Hepatocyte (in vitro differentiated cells): ENCODE data around the gene POC1B. TPM values are rescaled to one million over a fixed set of nuclear protein-coding genes. Genes with fewer than 3 reads are reported as not detected.

Experiments used
- DNase-seq: peaks from one replicate; pipeline ENCODE4 v3.0.0-alpha.2; 2016; ENCODE audit warnings: low spot score
- H2AFZ ChIP-seq: fragments of 200-600 bp; sonication (generic); 2 replicates; pipeline ENCODE4 v1.6.0; 2016; ENCODE audit warnings: antibody characterized with exemption, mild to moderate bottlenecking
- H3K27ac ChIP-seq: fragments of 200-600 bp; sonication (generic); 2 replicates; pipeline ENCODE4 v1.5.1; 2016; ENCODE audit warnings: mild to moderate bottlenecking
- H3K27me3 ChIP-seq: fragments of 200-600 bp; sonication (generic); 2 replicates; pipeline ENCODE4 v1.6.1; 2016
- H3K36me3 ChIP-seq: fragments of 200-600 bp; sonication (generic); replicated peaks from 2 replicates; pipeline ENCODE4 v1.5.1; 2016; ENCODE audit warnings: low read depth; ENCODE audit not compliant: insufficient read depth
- H3K4me1 ChIP-seq: fragments of 200-600 bp; sonication (generic); 2 replicates; pipeline ENCODE4 v1.5.1; 2016; ENCODE audit warnings: mild to moderate bottlenecking, moderate library complexity; ENCODE audit not compliant: insufficient read depth
- H3K4me2 ChIP-seq: fragments of 200-600 bp; sonication (generic); 2 replicates; pipeline ENCODE4 v1.6.0; 2016
- H3K4me3 ChIP-seq: fragments of 200-600 bp; sonication (generic); 2 replicates; pipeline ENCODE4 v1.5.1; 2016; ENCODE audit warnings: mild to moderate bottlenecking
- H3K79me2 ChIP-seq: fragments of 200-600 bp; sonication (generic); 2 replicates; pipeline ENCODE4 v1.6.0; 2017; ENCODE audit warnings: mild to moderate bottlenecking
- H3K9me2 ChIP-seq: fragments of 200-600 bp; sonication (generic); replicated peaks from 2 replicates; pipeline ENCODE4 v1.6.0; 2017; ENCODE audit warnings: mild to moderate bottlenecking; ENCODE audit not compliant: insufficient read depth
- H3K9me3 ChIP-seq: fragments of 200-600 bp; sonication (generic); 2 replicates; pipeline ENCODE4 v1.5.1; 2016; ENCODE audit warnings: low read depth, mild to moderate bottlenecking
- H4K20me1 ChIP-seq: fragments of 200-600 bp; sonication (generic); 2 replicates; pipeline ENCODE4 v1.6.0; 2016; ENCODE audit warnings: mild to moderate bottlenecking; ENCODE audit not compliant: insufficient read depth, poor library complexity, severe bottlenecking
- CTCF ChIP-seq: fragments of 200-600 bp; sonication (generic); IDR thresholded peaks from 2 replicates; pipeline ENCODE4 v1.5.1; 2016; ENCODE audit warnings: antibody characterized with exemption, mild to moderate bottlenecking; ENCODE audit not compliant: poor library complexity
- EZH2 ChIP-seq: fragments of 200-600 bp; sonication (generic); IDR thresholded peaks from 2 replicates; pipeline ENCODE4 v1.6.1; 2016; ENCODE audit warnings: antibody characterized with exemption, mild to moderate bottlenecking, borderline replicate concordance
- EZH2phosphoT487 ChIP-seq: fragments of 200-600 bp; sonication (generic); IDR thresholded peaks from one replicate; pipeline ENCODE4 v1.6.1; 2018; ENCODE audit warnings: antibody characterized with exemption, mild to moderate bottlenecking, low read depth, moderate library complexity; ENCODE audit not compliant: unreplicated experiment, severe bottlenecking
- WGBS: methylation state at CpG from one replicate; pipeline ENCODE4 v1.1.6; 2016; ENCODE audit warnings: low lambda C conversion rate; ENCODE audit errors: missing lambda C conversion rate; 5-methylcytosine and 5-hydroxymethylcytosine counted together
- polyA plus RNA-seq: library from polyadenylated mRNA; unstranded; fragments of >200 nt; fragmentation: Nextera tagmentation; extraction: Ambion mirVana; gene quantifications from 2 replicates; pipeline ENCODE4 v1.2.1, GENCODE V29; 2016
- total RNA-seq: library from RNA; depleted of rRNA; stranded (reverse); fragments of >200 nt; gene quantifications from 2 replicates; pipeline ENCODE4 v1.2.3, GENCODE V29; 2014

Gene POC1B
- total and polyA plus RNA-seq, 2 experiments from 2014 or later: 11.6 to 18.9 TPM

GRCh38 chr12:89490922-89491321, 34.9 kb downstream of the POC1B start:
- H3K9me2 ChIP-seq: no peaks in the 10 kb centered on the region
- WGBS: 100% methylated on average over 1 of the region's 1 CpG
- no peak for DNase-seq

GRCh38 chr12:89486264-89486663, 39.6 kb downstream of the POC1B start:
- no peaks in the 10 kb centered on the region for H3K27me3 ChIP-seq
- no peaks in the 10 kb centered on the region for H3K79me2 ChIP-seq
- TF ChIP-seq EZH2: no peak
- no peak for TF ChIP-seq CTCF
- no peak for TF ChIP-seq EZH2phosphoT487
- no peak overlapping the region for H2AFZ ChIP-seq
- no peaks in the 10 kb centered on the region for H3K36me3 ChIP-seq
- H3K4me2 ChIP-seq: no peak overlapping the region
- no peak for DNase-seq
- H3K4me1 ChIP-seq: no peaks in the 10 kb centered on the region
- 92% methylated on average over 2 of the region's 2 CpGs for WGBS
- H3K27ac ChIP-seq: no peak overlapping the region
- H4K20me1 ChIP-seq: no peaks in the 10 kb centered on the region
- H3K9me3 ChIP-seq: no peaks in the 10 kb centered on the region
- no peak overlapping the region for H3K4me3 ChIP-seq
- no peaks in the 10 kb centered on the region for H3K9me2 ChIP-seq

More at GRCh38 chr12:89490922-89491321, 34.9 kb downstream of the POC1B start:
- Histone ChIP-seq H4K20me1 (no peaks in the 10 kb centered on the region), H3K27me3 (no peaks in the 10 kb centered on the region), H3K79me2 (no peaks in the 10 kb centered on the region), H2AFZ (no peak overlapping the region), H3K27ac (no peak overlapping the region), H3K4me3 (no peak overlapping the region), H3K36me3 (no peaks in the 10 kb centered on the region), H3K9me3 (no peaks in the 10 kb centered on the region), H3K4me1 (no peaks in the 10 kb centered on the region), H3K4me2 (no peak overlapping the region)
- TF ChIP-seq CTCF (no peak), EZH2phosphoT487 (no peak), EZH2 (no peak)

GRCh38 chr12:89484470-89484869, 41.4 kb downstream of the POC1B start:
- no peak for TF ChIP-seq CTCF
- TF ChIP-seq EZH2: no peak
- TF ChIP-seq EZH2phosphoT487: no peak
- Histone ChIP-seq H3K4me1 (no peaks in the 10 kb centered on the region), H2AFZ (no peak overlapping the region), H3K79me2 (no peaks in the 10 kb centered on the region), H3K36me3 (no peaks in the 10 kb centered on the region), H3K9me3 (no peaks in the 10 kb centered on the region), H3K4me3 (no peak overlapping the region), H3K27ac (no peak overlapping the region), H3K27me3 (no peaks in the 10 kb centered on the region), H3K9me2 (no peaks in the 10 kb centered on the region), H4K20me1 (no peaks in the 10 kb centered on the region), H3K4me2 (no peak overlapping the region)
- no peak for DNase-seq
- 86% methylated on average over 1 of the region's 1 CpG for WGBS

GRCh38 chr12:89481213-89481914, 44.5 kb downstream of the POC1B start:
- no peak for DNase-seq
- Histone ChIP-seq H3K4me3 (no peak overlapping the region), H3K36me3 (no peaks in the 10 kb centered on the region), H3K4me2 (no peak overlapping the region), H3K79me2 (no peaks in the 10 kb centered on the region), H4K20me1 (no peaks in the 10 kb centered on the region), H3K9me2 (no peaks in the 10 kb centered on the region), H2AFZ (no peak overlapping the region), H3K27ac (no peak overlapping the region), H3K9me3 (no peaks in the 10 kb centered on the region), H3K27me3 (no peaks in the 10 kb centered on the region), H3K4me1 (no peaks in the 10 kb centered on the region)
- TF ChIP-seq CTCF (no peak), EZH2 (no peak), EZH2phosphoT487 (no peak)
- WGBS: 82% methylated on average over 2 of the region's 2 CpGs
